ENCODE results near the gene PEMT. TPM values are rescaled to one million over a fixed set of nuclear protein-coding genes. Genes with fewer than 3 reads are reported as not detected.

PEMT gene
- total RNA-seq, 1 experiment from 2014 or later: 29.5 TPM

DNA sequence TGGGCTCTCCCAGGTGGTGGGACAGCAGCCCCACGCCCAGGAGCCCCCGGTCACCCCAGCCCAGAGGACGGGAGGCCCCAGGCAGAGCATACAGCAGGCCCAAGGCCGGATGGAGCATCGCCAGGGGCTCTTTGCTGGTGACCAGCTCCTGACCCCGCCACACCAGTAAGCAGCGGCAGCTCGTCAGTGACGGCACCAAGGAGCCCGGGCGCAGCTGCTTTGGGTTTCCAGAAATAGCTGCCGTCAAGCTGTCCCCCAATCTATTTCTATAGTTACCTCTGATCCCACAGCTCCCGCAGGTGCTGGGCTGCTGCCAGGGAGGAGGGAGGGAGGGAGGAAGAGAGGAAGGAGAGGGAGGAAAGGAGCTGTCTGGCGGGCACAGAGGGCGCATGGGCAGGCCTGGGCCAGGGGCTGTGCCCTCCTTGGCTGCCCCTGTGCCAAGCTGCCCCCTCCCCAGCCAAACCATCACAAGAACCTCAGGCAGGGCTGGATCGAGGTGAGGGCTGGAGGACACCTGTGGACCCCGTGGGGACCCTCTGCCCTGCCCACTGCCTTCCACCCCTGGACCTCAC lies 84.5 kb downstream of the PEMT start:
- POLR2A ChIA-PET: no interaction called here
- CTCF ChIA-PET: interaction anchor here (0.8 kb wide), 1 partner anchor 62 kb away, joined by 3 read pairs; no protein-coding TSS in a partner anchor
- Mint-ChIP-seq H3K27me3 (ENCODE audit: insufficient read depth, unreplicated experiment) (no peaks in the 10 kb centered on the region), H3K9me3 (ENCODE audit: unreplicated experiment) (no peaks in the 10 kb centered on the region), H3K27ac (ENCODE audit: unreplicated experiment) (no peak overlapping the region), H3K4me1 (ENCODE audit: low read depth, unreplicated experiment) (no peaks in the 10 kb centered on the region), H3K4me3 (ENCODE audit: unreplicated experiment) (no peak overlapping the region), H3K36me3 (ENCODE audit: insufficient read depth, unreplicated experiment) (peaks cover 6% of the 10 kb centered on the region)
- TF ChIP-seq, protein P1, sequence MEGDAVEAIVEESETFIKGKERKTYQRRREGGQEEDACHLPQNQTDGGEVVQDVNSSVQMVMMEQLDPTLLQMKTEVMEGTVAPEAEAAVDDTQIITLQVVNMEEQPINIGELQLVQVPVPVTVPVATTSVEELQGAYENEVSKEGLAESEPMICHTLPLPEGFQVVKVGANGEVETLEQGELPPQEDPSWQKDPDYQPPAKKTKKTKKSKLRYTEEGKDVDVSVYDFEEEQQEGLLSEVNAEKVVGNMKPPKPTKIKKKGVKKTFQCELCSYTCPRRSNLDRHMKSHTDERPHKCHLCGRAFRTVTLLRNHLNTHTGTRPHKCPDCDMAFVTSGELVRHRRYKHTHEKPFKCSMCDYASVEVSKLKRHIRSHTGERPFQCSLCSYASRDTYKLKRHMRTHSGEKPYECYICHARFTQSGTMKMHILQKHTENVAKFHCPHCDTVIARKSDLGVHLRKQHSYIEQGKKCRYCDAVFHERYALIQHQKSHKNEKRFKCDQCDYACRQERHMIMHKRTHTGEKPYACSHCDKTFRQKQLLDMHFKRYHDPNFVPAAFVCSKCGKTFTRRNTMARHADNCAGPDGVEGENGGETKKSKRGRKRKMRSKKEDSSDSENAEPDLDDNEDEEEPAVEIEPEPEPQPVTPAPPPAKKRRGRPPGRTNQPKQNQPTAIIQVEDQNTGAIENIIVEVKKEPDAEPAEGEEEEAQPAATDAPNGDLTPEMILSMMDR (IDR thresholded peaks at IDR 0.05; ENCODE audit: insufficient read depth in 1 of 2, low read depth in 1 of 2, low read length in 1 of 2, severe bottlenecking in 1 of 2, unreplicated experiment in 1 of 2): no peak
- no peak for DNase-seq
- Histone ChIP-seq H3K4me3 (ENCODE audit: low read depth, low read length) (no peak overlapping the region), H3K36me3 (ENCODE audit: control insufficient read depth, insufficient read depth, low read length) (no peaks in the 10 kb centered on the region), H3K4me1 (no peaks in the 10 kb centered on the region), H3K9me3 (no peaks in the 10 kb centered on the region), H3K27me3 (replicated peaks; ENCODE audit: control insufficient read depth, insufficient read depth, low read length) (no peaks in the 10 kb centered on the region)
- intact Hi-C loops (cut with micrococcal nuclease; ENCODE audit: unreplicated experiment): no loop called here
- no TSS peak for BruUV-seq (replicated peaks)

DNA sequence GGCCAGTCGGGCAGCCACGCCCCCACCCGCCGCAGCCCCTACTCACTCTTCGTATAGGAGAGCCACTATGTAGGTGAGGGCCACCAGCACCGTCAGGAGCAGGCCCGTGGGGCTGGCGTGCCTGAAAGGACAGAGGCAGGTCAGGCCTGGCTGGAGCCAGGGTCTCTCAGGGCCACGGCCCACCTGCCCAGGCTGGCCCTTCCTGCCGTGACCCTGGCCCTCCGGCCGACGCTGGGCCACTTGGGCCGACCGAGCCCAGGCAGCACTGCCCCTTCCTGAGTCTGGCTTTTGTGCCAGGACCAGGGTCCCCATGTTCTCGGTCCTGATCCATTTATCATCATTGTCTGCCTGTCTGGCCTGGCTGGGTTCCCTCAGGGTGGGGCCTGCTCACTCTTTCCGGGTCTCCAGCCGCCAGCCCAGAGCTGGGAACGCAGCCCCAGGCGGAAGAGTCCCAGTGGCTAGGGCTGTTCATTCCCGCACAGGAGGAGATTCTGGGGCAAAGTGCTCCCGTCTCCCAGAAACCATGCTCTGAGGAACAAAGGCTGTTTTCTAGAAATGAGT lies 85.2 kb downstream of the PEMT start:
- POLR2A ChIA-PET: no interaction called here

DNA sequence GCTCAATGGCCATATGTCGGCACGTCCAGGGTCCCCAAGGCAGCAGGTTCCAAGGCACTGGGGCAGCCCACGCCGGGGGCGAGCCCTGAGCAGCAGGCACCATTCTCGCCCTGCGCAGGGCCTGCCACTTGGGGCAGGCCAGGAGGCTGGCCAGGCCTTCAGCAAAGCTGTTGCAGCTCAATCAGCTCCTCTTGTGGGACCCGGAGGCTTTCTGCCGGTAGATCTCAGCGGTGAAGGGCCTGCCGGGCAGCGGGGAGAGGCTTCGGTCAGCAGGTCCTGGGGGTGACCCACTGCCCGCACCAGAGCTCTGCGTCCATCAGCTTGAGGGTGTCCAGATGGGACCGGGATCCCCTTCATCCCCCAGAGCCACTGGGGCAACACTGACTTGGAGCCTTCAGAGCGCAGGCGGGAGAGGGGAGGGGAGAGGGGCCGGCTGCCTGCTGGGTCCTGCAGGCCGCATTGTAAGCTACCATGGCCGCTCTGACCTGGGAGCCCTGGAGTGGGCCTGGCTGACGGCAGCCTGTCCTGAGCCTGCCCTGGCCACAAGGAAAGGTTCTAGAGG lies 85.8 kb downstream of the PEMT start:
- H3K27me3 Mint-ChIP-seq (ENCODE audit: insufficient read depth, unreplicated experiment): no peaks in the 10 kb centered on the region
- no peak overlapping the region for H3K4me3 Mint-ChIP-seq (ENCODE audit: unreplicated experiment)
- no peaks in the 10 kb centered on the region for H3K4me1 Mint-ChIP-seq (ENCODE audit: low read depth, unreplicated experiment)
- no peaks in the 10 kb centered on the region for H3K27me3 ChIP-seq (replicated peaks; ENCODE audit: control insufficient read depth, insufficient read depth, low read length)
- intact Hi-C loops (cut with micrococcal nuclease; ENCODE audit: unreplicated experiment): no loop called here
- no TSS peak for BruUV-seq (replicated peaks)
- ChIA-PET POLR2A (no interaction called here), CTCF (interaction anchor here (0.5 to 0.6 kb wide), 2 partner anchors 10 to 66 kb away, joined by 3 to 5 read pairs; partner anchors contain the start of gene RASD1)
- H3K27ac Mint-ChIP-seq (ENCODE audit: unreplicated experiment): no peak overlapping the region
- no peaks in the 10 kb centered on the region for H3K9me3 ChIP-seq
- H3K36me3 ChIP-seq (ENCODE audit: control insufficient read depth, insufficient read depth, low read length): no peaks in the 10 kb centered on the region
- no peaks in the 10 kb centered on the region for H3K4me1 ChIP-seq
- no peak overlapping the region for H3K4me3 ChIP-seq (ENCODE audit: low read depth, low read length)
- TF ChIP-seq, protein P1 (IDR thresholded peaks at IDR 0.05; ENCODE audit: insufficient read depth in 1 of 2, low read depth in 1 of 2, low read length in 1 of 2, severe bottlenecking in 1 of 2, unreplicated experiment in 1 of 2): no peak
- H3K9me3 Mint-ChIP-seq (ENCODE audit: unreplicated experiment): no peaks in the 10 kb centered on the region
- peaks cover 6% of the 10 kb centered on the region for H3K36me3 Mint-ChIP-seq (ENCODE audit: insufficient read depth, unreplicated experiment)
- DNase-seq: no peak

More for the DNA sequence above, 85.2 kb downstream of the PEMT start:
- CTCF ChIA-PET: interaction anchor here (0.6 to 0.8 kb wide), 2 partner anchors 10 to 63 kb away, joined by 3 read pairs; partner anchors contain the start of gene RASD1
- peaks cover 6% of the 10 kb centered on the region for H3K36me3 Mint-ChIP-seq (ENCODE audit: insufficient read depth, unreplicated experiment)
- no peak overlapping the region for H3K4me3 Mint-ChIP-seq (ENCODE audit: unreplicated experiment)
- Histone ChIP-seq H3K4me3 (ENCODE audit: low read depth, low read length) (no peak overlapping the region), H3K36me3 (ENCODE audit: control insufficient read depth, insufficient read depth, low read length) (no peaks in the 10 kb centered on the region), H3K9me3 (no peaks in the 10 kb centered on the region), H3K27me3 (replicated peaks; ENCODE audit: control insufficient read depth, insufficient read depth, low read length) (no peaks in the 10 kb centered on the region), H3K4me1 (no peaks in the 10 kb centered on the region)
- no peaks in the 10 kb centered on the region for H3K9me3 Mint-ChIP-seq (ENCODE audit: unreplicated experiment)
- TF ChIP-seq, protein P1 (IDR thresholded peaks at IDR 0.05; ENCODE audit: insufficient read depth in 1 of 2, low read depth in 1 of 2, low read length in 1 of 2, severe bottlenecking in 1 of 2, unreplicated experiment in 1 of 2): no peak
- no peaks in the 10 kb centered on the region for H3K4me1 Mint-ChIP-seq (ENCODE audit: low read depth, unreplicated experiment)
- no TSS peak for BruUV-seq (replicated peaks)
- DNase-seq: no peak
- H3K27me3 Mint-ChIP-seq (ENCODE audit: insufficient read depth, unreplicated experiment): no peaks in the 10 kb centered on the region
- intact Hi-C loops (cut with micrococcal nuclease; ENCODE audit: unreplicated experiment): no loop called here
- H3K27ac Mint-ChIP-seq (ENCODE audit: unreplicated experiment): no peak overlapping the region
